H1 (cell line): ENCODE data around the gene SEPTIN5. TPM values are rescaled to one million over a fixed set of nuclear protein-coding genes. Genes with fewer than 3 reads are reported as not detected.
A peak's percentile ranks its signal among the peaks of the same experiment; 100 is the strongest.

Source experiments
- CTCF ChIA-PET: fragments of 300-600 bp; sonication (Branson Sonifier 250); formaldehyde crosslinking; loops from one replicate; lab custom pipeline; 2021; ENCODE audit not compliant: partially characterized antibody; lab: Charles Lee
- POLR2A ChIA-PET: fragments of 300-600 bp; sonication (Branson Sonifier 250); formaldehyde crosslinking; loops from one replicate; lab custom pipeline; 2021; ENCODE audit warnings: inconsistent platforms; ENCODE audit not compliant: partially characterized antibody; lab: Charles Lee
- DNase-seq, 2 experiments: peaks; one replicate each; pipeline versions ENCODE4 v3.0.0 to v3.0.0-alpha.2; 2010 to 2022; ENCODE audit warnings: low spot score in 2 of 2, low read depth in 1 of 2, mixed read lengths in 1 of 2
- FAIRE-seq: peaks from 2 replicates; lab custom pipeline; 2011; peaks lifted over from hg19 to GRCh38; lab: Jason Lieb, UNC
- H2AFZ ChIP-seq: 2 replicates; pipeline ENCODE4 v1.8.1; 2012; ENCODE audit warnings: low read length, inconsistent platforms
- H2AK5ac ChIP-seq: 2 replicates; pipeline ENCODE4 v1.6.1; 2013; ENCODE audit warnings: low read depth, low read length
- H2BK120ac ChIP-seq: replicated peaks from 2 replicates; pipeline ENCODE3; 2013; ENCODE audit warnings: low read depth, low read length, inconsistent platforms
- H2BK12ac ChIP-seq: 2 replicates; pipeline ENCODE4 v1.6.1; 2013; ENCODE audit warnings: low read depth, low read length
- H2BK15ac ChIP-seq: 2 replicates; pipeline ENCODE4 v1.6.1; 2013; ENCODE audit warnings: low read length
- H2BK20ac ChIP-seq: 2 replicates; pipeline ENCODE4 v1.6.1; 2013; ENCODE audit warnings: low read length
- H2BK5ac ChIP-seq: 2 replicates; pipeline ENCODE4 v1.6.1; 2013; ENCODE audit warnings: low read depth, low read length
- H3K14ac ChIP-seq: 2 replicates; pipeline ENCODE4 v1.6.1; 2013; ENCODE audit warnings: inconsistent platforms; ENCODE audit not compliant: insufficient read length
- H3K18ac ChIP-seq: 2 replicates; pipeline ENCODE4 v1.6.1; 2013; ENCODE audit warnings: low read length; ENCODE audit errors: extremely low read depth
- H3K23ac ChIP-seq: 2 replicates; pipeline ENCODE4 v1.6.1; 2013; ENCODE audit warnings: inconsistent platforms; ENCODE audit not compliant: insufficient read length
- H3K23me2 ChIP-seq: 2 replicates; pipeline ENCODE4 v1.6.1; 2013; ENCODE audit warnings: low read depth, low read length
- H3K27ac ChIP-seq: 2 replicates; pipeline ENCODE4 v1.6.1; 2011; ENCODE audit warnings: low read depth, low read length, inconsistent platforms
- H3K27me3 ChIP-seq, 4 experiments: replicated peaks in 1 of 4; 1 replicate in 1 of 4; 2 replicates in 3 of 4; pipeline versions ENCODE4 v1.6.1 to v1.8.1; 2011 to 2013; ENCODE audit warnings: low read length in 3 of 4, mild to moderate bottlenecking in 3 of 4, inconsistent platforms in 2 of 4, mixed read lengths in 2 of 4, moderate library complexity in 1 of 4; ENCODE audit not compliant: control insufficient read depth in 3 of 4, insufficient read depth in 3 of 4; ENCODE audit errors: extremely low read depth in 1 of 4
- H3K36me3 ChIP-seq, 4 experiments: 2 replicates each; pipeline versions ENCODE4 v1.6.1 to v1.8.1; 2011 to 2013; ENCODE audit warnings: mild to moderate bottlenecking in 4 of 4, low read length in 3 of 4, moderate library complexity in 2 of 4, control low read depth in 1 of 4, inconsistent platforms in 1 of 4; ENCODE audit not compliant: insufficient read depth in 4 of 4, control insufficient read depth in 2 of 4
- H3K4ac ChIP-seq: replicated peaks from 2 replicates; pipeline ENCODE3; 2013; ENCODE audit warnings: low read length, low read depth, mixed read lengths, inconsistent platforms; ENCODE audit not compliant: insufficient read length
- H3K4me1 ChIP-seq, 4 experiments: replicated peaks in 1 of 4; 1 replicate in 1 of 4; 2 replicates in 3 of 4; pipeline versions ENCODE4 v1.6.1 to v1.8.1; 2011 to 2013; ENCODE audit warnings: low read length in 3 of 4, inconsistent platforms in 2 of 4, mixed read lengths in 1 of 4; ENCODE audit not compliant: insufficient read depth in 4 of 4, control insufficient read depth in 3 of 4
- H3K4me2 ChIP-seq, 2 experiments: 2 replicates each; pipeline versions ENCODE4 v1.6.1 to v1.8.1; 2011 to 2013; ENCODE audit warnings: low read depth in 2 of 2, low read length in 2 of 2, control low read depth in 1 of 2, inconsistent platforms in 1 of 2, mild to moderate bottlenecking in 1 of 2; ENCODE audit not compliant: insufficient read depth in 1 of 2
- H3K4me3 ChIP-seq, 4 experiments: fragments of 200-600, 300-600 bp in 1 of 4; sonication (generic), shearing (Covaris generic), sonication (Bioruptor Twin) in 1 of 4; 2 replicates each; pipeline versions ENCODE4 v1.5.1 to v1.8.1; 2011 to 2016; ENCODE audit warnings: low read length in 4 of 4, low read depth in 3 of 4, control low read depth in 2 of 4, inconsistent platforms in 2 of 4, mild to moderate bottlenecking in 2 of 4, mixed read lengths in 1 of 4, moderate library complexity in 1 of 4; ENCODE audit not compliant: insufficient read depth in 2 of 4; ENCODE audit errors: extremely low read depth in 1 of 4
- H3K56ac ChIP-seq: replicated peaks from 2 replicates; pipeline ENCODE3; 2013; ENCODE audit warnings: low read depth, mild to moderate bottlenecking, mixed read lengths, low read length, inconsistent platforms; ENCODE audit not compliant: insufficient read length
- H3K79me1 ChIP-seq: 2 replicates; pipeline ENCODE4 v1.6.1; 2013; ENCODE audit warnings: low read depth, low read length, control low read depth
- H3K79me2 ChIP-seq, 2 experiments: 2 replicates each; pipeline versions ENCODE4 v1.6.1 to v1.8.1; 2012 to 2013; ENCODE audit warnings: low read length in 2 of 2, mild to moderate bottlenecking in 2 of 2, inconsistent platforms in 1 of 2; ENCODE audit not compliant: insufficient read depth in 2 of 2, control insufficient read depth in 1 of 2
- H3K9ac ChIP-seq, 4 experiments: replicated peaks in 1 of 4; 1 replicate in 1 of 4; 2 replicates in 3 of 4; pipeline versions ENCODE4 v1.6.1 to v1.8.1; 2011 to 2013; ENCODE audit warnings: low read depth in 3 of 4, low read length in 3 of 4, control low read depth in 2 of 4, mild to moderate bottlenecking in 2 of 4, moderate library complexity in 2 of 4, inconsistent platforms in 1 of 4; ENCODE audit errors: extremely low read depth in 1 of 4
- H3K9me3 ChIP-seq, 2 experiments: 2 replicates each; pipeline versions ENCODE4 v1.6.1 to v1.8.1; 2012 to 2013; ENCODE audit warnings: mild to moderate bottlenecking in 2 of 2, moderate library complexity in 2 of 2, control low read depth in 1 of 2, inconsistent platforms in 1 of 2, low read depth in 1 of 2, low read length in 1 of 2, mixed read lengths in 1 of 2; ENCODE audit not compliant: insufficient read depth in 2 of 2
- H4K20me1 ChIP-seq, 2 experiments: replicated peaks in 1 of 2; 2 replicates each; pipeline versions ENCODE3 to v1.8.1; 2011 to 2013; ENCODE audit warnings: inconsistent platforms in 2 of 2, low read length in 2 of 2, mild to moderate bottlenecking in 1 of 2; ENCODE audit not compliant: insufficient read depth in 2 of 2, control insufficient read depth in 1 of 2
- H4K5ac ChIP-seq: 2 replicates; pipeline ENCODE4 v1.6.1; 2013; ENCODE audit warnings: low read length, low read depth, mixed read lengths, inconsistent platforms; ENCODE audit not compliant: insufficient read length
- H4K8ac ChIP-seq: 2 replicates; pipeline ENCODE4 v1.8.0; 2013; ENCODE audit warnings: mild to moderate bottlenecking, moderate library complexity, low read length, inconsistent platforms; ENCODE audit not compliant: insufficient read depth; ENCODE audit errors: extremely low read depth
- H4K91ac ChIP-seq: replicated peaks from 2 replicates; pipeline ENCODE3; 2013; ENCODE audit warnings: low read length, mixed read lengths, inconsistent platforms; ENCODE audit not compliant: insufficient read length
- BACH1 ChIP-seq: IDR thresholded peaks from 2 replicates; pipeline ENCODE4 v1.6.1; 2012; ENCODE audit warnings: low read length, improper control_type of control experiment
- BCL11A ChIP-seq, 2 experiments: IDR thresholded peaks; one replicate each; pipeline ENCODE4 v1.6.1; 2011; ENCODE audit warnings: low read depth in 2 of 2, low read length in 2 of 2, mild to moderate bottlenecking in 2 of 2
- CHD2 ChIP-seq: IDR thresholded peaks from 2 replicates; pipeline ENCODE4 v1.6.1; 2012; ENCODE audit warnings: low read length, improper control_type of control experiment
- GABPA ChIP-seq: IDR thresholded peaks from 2 replicates; pipeline ENCODE4 v1.6.1; 2011; ENCODE audit warnings: mild to moderate bottlenecking, low read length, moderate library complexity, borderline replicate concordance; ENCODE audit not compliant: insufficient read depth
- MAFK ChIP-seq: IDR thresholded peaks from 2 replicates; pipeline ENCODE4 v1.6.1; 2012; ENCODE audit warnings: low read depth, mild to moderate bottlenecking, improper control_type of control experiment, low read length
- POLR2AphosphoS5 ChIP-seq: IDR thresholded peaks from 2 replicates; pipeline ENCODE4 v1.6.1; 2011; ENCODE audit warnings: low read depth, low read length
- POU5F1 ChIP-seq: IDR thresholded peaks from 2 replicates; pipeline ENCODE4 v1.6.1; 2011; ENCODE audit warnings: low read depth, mild to moderate bottlenecking, low read length, moderate library complexity
- SAP30 ChIP-seq: fragments of 300-600 bp; sonication (generic); IDR thresholded peaks from 2 replicates; pipeline ENCODE4 v1.7.1; 2012; ENCODE audit warnings: low read length, moderate library complexity, mild to moderate bottlenecking, inconsistent platforms; ENCODE audit not compliant: insufficient read depth, insufficient replicate concordance
- TAF1 ChIP-seq: IDR thresholded peaks from 2 replicates; pipeline ENCODE4 v1.6.1; 2011; ENCODE audit warnings: mild to moderate bottlenecking, low read depth, low read length
- TAF7 ChIP-seq: optimal IDR thresholded peaks from 2 replicates; pipeline ENCODE3; 2011; ENCODE audit warnings: low read depth, mild to moderate bottlenecking, inconsistent platforms, low read length, moderate library complexity, borderline replicate concordance
- TCF12 ChIP-seq: IDR thresholded peaks from 2 replicates; pipeline ENCODE4 v1.6.1; 2011; ENCODE audit warnings: low read depth, mild to moderate bottlenecking, low read length
- WGBS, 2 experiments: shearing (Covaris generic) in 1 of 2; methylation state at CpG; one replicate each; pipeline versions ENCODE4 v1.1.6 to v1.1.7; 2013 to 2015; ENCODE audit warnings: low lambda C conversion rate in 2 of 2, mixed read lengths in 2 of 2, inconsistent platforms in 1 of 2, low coverage in 1 of 2, missing lambda C conversion rate in 1 of 2; ENCODE audit not compliant: insufficient replicate concordance in 2 of 2, insufficient coverage in 1 of 2, insufficient read length in 1 of 2; ENCODE audit errors: extremely low coverage in 1 of 2, missing lambda C conversion rate in 1 of 2; 5-methylcytosine and 5-hydroxymethylcytosine counted together
- polyA plus RNA-seq, 7 experiments: library from polyadenylated mRNA; depleted of rRNA in 3 of 7; stranded (reverse) in 5 of 7; unstranded in 2 of 7; fragments of >200 nt in 5 of 7; fragments of 200-250 nt in 2 of 7; gene quantifications; 1 replicate in 5 of 7; 2 replicates in 1 of 7; 4 replicates in 1 of 7; pipeline versions ENCODE4 v1.2.1 to v1.2.3, GENCODE V29; 2011 to 2013; ENCODE audit warnings: missing spikeins in 2 of 7, mixed read lengths in 2 of 7
- total RNA-seq: library from RNA; stranded (reverse); fragmentation: NEBNext Ultra II Directional; extraction: Animal tissue kit (Norgen Biotek cat#: 25700); gene quantifications from 2 replicates; pipeline ENCODE4 v1.2.1, GENCODE V29; 2021
- TF ChIP-seq, protein P1 (sequence below), 3 experiments: IDR thresholded peaks; 1 replicate in 2 of 3; 2 replicates in 1 of 3; pipeline versions ENCODE4 v1.5.1 to v1.6.1; 2011; ENCODE audit warnings: low read length in 3 of 3, mild to moderate bottlenecking in 3 of 3, inconsistent platforms in 2 of 3, low read depth in 1 of 3, moderate library complexity in 1 of 3; ENCODE audit not compliant: insufficient read depth in 1 of 3; ENCODE audit errors: control extremely low read depth in 1 of 3

Gene SEPTIN5
- total and polyA plus RNA-seq, 2 of the 8 experiments (the other 6 are each of a cell fraction or from before 2014, with no cell fraction given): 6.0 to 8.6 TPM

DNA sequence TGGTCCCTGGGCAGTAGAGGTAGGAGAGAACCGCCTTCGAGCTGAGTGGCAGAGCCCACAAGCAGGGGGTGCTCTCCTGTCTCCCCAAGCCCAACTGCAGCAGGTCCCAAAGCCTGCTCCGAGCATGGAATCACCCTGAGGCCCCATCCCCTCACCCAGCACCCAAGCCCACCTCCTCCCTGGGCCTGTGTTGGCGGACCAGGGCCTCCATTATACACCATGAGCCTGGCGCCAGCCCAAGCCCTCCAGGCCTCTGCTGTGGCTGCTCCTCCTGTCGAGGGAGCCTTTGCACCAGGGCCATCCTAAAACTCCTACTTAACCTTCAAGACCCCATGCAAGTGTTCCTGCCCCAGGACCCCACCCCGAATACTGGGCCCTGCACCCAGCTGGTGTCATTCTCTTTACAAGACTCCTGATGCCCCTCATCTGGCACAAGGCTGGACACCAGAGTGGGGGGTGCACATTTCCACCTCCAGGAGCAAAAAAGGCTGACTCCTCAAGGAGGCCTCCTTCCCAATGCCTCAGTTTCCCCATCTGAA is 25.7 kb downstream of the SEPTIN5 start:
- no peak overlapping the region for H3K4me2 ChIP-seq
- WGBS, 2 experiments: 93% methylated on average over 5 of the region's 7 CpGs; no CpG with 5 or more reads in 1 of the 2 experiments
- no peak overlapping the region for H4K5ac ChIP-seq
- peaks cover 0 to 1% of the 10 kb centered on the region in 2 experiments for H4K20me1 ChIP-seq
- ChIA-PET CTCF (interaction anchor here (1.3 to 5.0 kb wide), 6 partner anchors 9 to 208 kb away, joined by 5 to 43 read pairs (median 14); partner anchors contain the start of gene GP1BB), POLR2A (no interaction called here)
- H2BK12ac ChIP-seq: no peak overlapping the region
- peaks cover 0 to 12% (median 6%) of the 10 kb centered on the region in 4 experiments; a peak in 5 of 7 replicates for H3K4me1 ChIP-seq
- no peak overlapping the region for H3K27ac ChIP-seq
- no peak for DNase-seq
- no peak overlapping the region for H3K4ac ChIP-seq
- no peak overlapping the region for H3K23ac ChIP-seq
- H3K79me2 ChIP-seq: no peaks in the 10 kb centered on the region
- H3K4me3 ChIP-seq: no peak overlapping the region
- H4K91ac ChIP-seq: no peak overlapping the region
- no peak overlapping the region for H2AK5ac ChIP-seq
- no peak overlapping the region for H2BK20ac ChIP-seq
- H4K8ac ChIP-seq: 0 out of 2 replicates have a peak overlapping the region, but pooled peaks have one; percentile 21
- H3K9me3 ChIP-seq: no peaks in the 10 kb centered on the region
- no peaks in the 10 kb centered on the region for H3K36me3 ChIP-seq
- H3K18ac ChIP-seq: no peak overlapping the region
- no peak overlapping the region for H2BK120ac ChIP-seq
- no peak overlapping the region for H3K9ac ChIP-seq
- H2AFZ ChIP-seq: no peak overlapping the region
- H3K27me3 ChIP-seq: no peaks in the 10 kb centered on the region; a peak in 1 of 7 replicates
- no peak overlapping the region for H2BK15ac ChIP-seq
- no peak overlapping the region for H3K56ac ChIP-seq
- H2BK5ac ChIP-seq: no peak overlapping the region
- H3K14ac ChIP-seq: no peak overlapping the region
- FAIRE-seq: no peak
- H3K23me2 ChIP-seq: no peaks in the 10 kb centered on the region
- no peaks in the 10 kb centered on the region for H3K79me1 ChIP-seq
- TF ChIP-seq TAF1: no peak
- TF ChIP-seq GABPA: no peak
- TF ChIP-seq BCL11A (IDR thresholded peaks at IDR 0.05; ENCODE audit: low read depth in 2 of 2, low read length in 2 of 2): no peak
- no peak for TF ChIP-seq BACH1
- TF ChIP-seq POU5F1: no peak
- TF ChIP-seq, protein P1, sequence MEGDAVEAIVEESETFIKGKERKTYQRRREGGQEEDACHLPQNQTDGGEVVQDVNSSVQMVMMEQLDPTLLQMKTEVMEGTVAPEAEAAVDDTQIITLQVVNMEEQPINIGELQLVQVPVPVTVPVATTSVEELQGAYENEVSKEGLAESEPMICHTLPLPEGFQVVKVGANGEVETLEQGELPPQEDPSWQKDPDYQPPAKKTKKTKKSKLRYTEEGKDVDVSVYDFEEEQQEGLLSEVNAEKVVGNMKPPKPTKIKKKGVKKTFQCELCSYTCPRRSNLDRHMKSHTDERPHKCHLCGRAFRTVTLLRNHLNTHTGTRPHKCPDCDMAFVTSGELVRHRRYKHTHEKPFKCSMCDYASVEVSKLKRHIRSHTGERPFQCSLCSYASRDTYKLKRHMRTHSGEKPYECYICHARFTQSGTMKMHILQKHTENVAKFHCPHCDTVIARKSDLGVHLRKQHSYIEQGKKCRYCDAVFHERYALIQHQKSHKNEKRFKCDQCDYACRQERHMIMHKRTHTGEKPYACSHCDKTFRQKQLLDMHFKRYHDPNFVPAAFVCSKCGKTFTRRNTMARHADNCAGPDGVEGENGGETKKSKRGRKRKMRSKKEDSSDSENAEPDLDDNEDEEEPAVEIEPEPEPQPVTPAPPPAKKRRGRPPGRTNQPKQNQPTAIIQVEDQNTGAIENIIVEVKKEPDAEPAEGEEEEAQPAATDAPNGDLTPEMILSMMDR (IDR thresholded peaks at IDR 0.05; ENCODE audit: control extremely low read depth in 1 of 3, insufficient read depth in 1 of 3, low read depth in 1 of 3, low read length in 3 of 3): no peak
- no peak for TF ChIP-seq SAP30
- TF ChIP-seq POLR2AphosphoS5: no peak
- no peak for TF ChIP-seq CHD2
- TF ChIP-seq TCF12: no peak
- no peak for TF ChIP-seq TAF7
- no peak for TF ChIP-seq MAFK
